Adrenal gland (tissue), 12 donors: ENCODE measurements around the gene MYMX. TPM values are rescaled to one million over a fixed set of nuclear protein-coding genes. Genes with fewer than 3 reads are reported as not detected.

Experiments used
- DNase-seq, 7 donors: peaks; one replicate each; pipeline ENCODE4 v3.0.0-alpha.2; 2019 to 2020
- H3K27ac ChIP-seq, 5 donors: fragments of 200-600 bp; sonication (generic) in 4 of 5; 1 replicate in 3 of 5; 2 replicates in 2 of 5; pipeline versions ENCODE4 v1.5.1 to v1.8.0; 2016 to 2020; ENCODE audit warnings: mild to moderate bottlenecking in 1 of 5
- H3K27me3 ChIP-seq: fragments of 200-600 bp; 2 replicates; pipeline ENCODE4 v1.8.0; 2021
- H3K36me3 ChIP-seq, 2 donors: fragments of 200-600 bp; replicated peaks in 1 of 2; 1 replicate in 1 of 2; 2 replicates in 1 of 2; pipeline versions ENCODE4 v1.5.1 to v1.8.0; 2018 to 2022
- H3K4me1 ChIP-seq, 2 donors: fragments of 200-600 bp; replicated peaks in 1 of 2; 1 replicate in 1 of 2; 2 replicates in 1 of 2; pipeline versions ENCODE4 v1.5.1 to v1.8.0; 2018 to 2021
- H3K4me3 ChIP-seq, 4 donors: fragments of 200-600 bp; sonication (generic) in 3 of 4; one replicate each; pipeline ENCODE4 v1.5.1; 2016 to 2018
- H3K9me3 ChIP-seq, 3 donors: fragments of 200-600 bp; sonication (generic) in 1 of 3; replicated peaks in 1 of 3; 1 replicate in 2 of 3; 2 replicates in 1 of 3; pipeline versions ENCODE4 v1.5.1 to v1.8.0; 2016 to 2021
- POLR2A ChIP-seq, 2 donors: fragments of 450-650 bp; IDR thresholded peaks; one replicate each; pipeline ENCODE4 v1.6.1; 2017; ENCODE audit warnings: antibody characterized with exemption in 2 of 2, mild to moderate bottlenecking in 2 of 2, moderate library complexity in 1 of 2
- WGBS, 4 donors: extraction: QIAGEN DNeasy Blood & Tissue Kit in 2 of 4; methylation state at CpG; one replicate each; pipeline versions ENCODE4 v1.1.5 to v1.1.7; 2013 to 2017; 5-methylcytosine and 5-hydroxymethylcytosine counted together
- intact Hi-C, 2 donors: fragments of 100-400 bp; cut with DNase I; formaldehyde crosslinking; loops; one replicate each; pipeline versions ENCODE4 v1.14.1 to v1.15.0; 2022 to 2023
- polyA plus RNA-seq, 3 donors: library from polyadenylated mRNA; stranded (reverse); fragments of 200-250 nt in 2 of 3; fragments of 350-450 nt in 1 of 3; fragmentation: Illumina TruSeq in 1 of 3; extraction: RNeasy Lipid Tissue Mini Kit (QIAGEN cat#74804) in 1 of 3; gene quantifications; one replicate each; pipeline ENCODE4 v1.2.3, GENCODE V29; 2013 to 2014
- total RNA-seq, 9 donors: library from RNA; depleted of rRNA in 4 of 9; stranded (reverse); fragments of >200 nt in 4 of 9; fragments of 120-200 nt in 1 of 9; fragmentation: NEBNext Ultra II Directional in 1 of 9; extraction: Animal tissue kit (Norgen Biotek cat#: 25700) in 1 of 9; gene quantifications; one replicate each; pipeline versions ENCODE4 v1.1.0 to v1.2.4, GENCODE V29; 2013 to 2023
- TF ChIP-seq, protein P1 (sequence below), 6 experiments: fragments of 450-650 bp in 4 of 6; fragments of 200-600 bp in 2 of 6; sonication (generic) in 1 of 6; IDR thresholded peaks; 1 replicate in 5 of 6; 2 replicates in 1 of 6; pipeline versions ENCODE4 v1.5.1 to v1.8.0; 2016 to 2021; ENCODE audit warnings: antibody characterized with exemption in 6 of 6, mild to moderate bottlenecking in 2 of 6, moderate library complexity in 1 of 6
- donor health status: healthy with polysubstance abuse.
- donor health status: Bipolar disorder and iron deficiency.
- donor health status: DM: yes; HTN: yes; CAD: no.
- donor health status: DM: no; HTN: no; CAD: no.
- donor health status: DM: no; HTN: no; CAD: no.
- donor health status: DM: yes; HTN: yes; CAD: no.

The MYMX gene
- total and polyA plus RNA-seq, 12 donors, result 0.39 to 0.94 TPM; not detected in 10

- Histone ChIP-seq H3K9me3 (no peaks in the 10 kb centered on the region), H3K4me1 (peaks cover 72 to 93% of the 10 kb centered on the region in 2 donors), H3K27me3 (no peaks in the 10 kb centered on the region), H3K27ac (peak within 1 kb of the TSS in 3 of 5 donors; percentile 89 to 91 (median 90)), H3K4me3 (peak within 1 kb of the TSS in 2 of 4 donors; percentile 50 to 76), H3K36me3 (no peaks in the 10 kb centered on the region)
- intact Hi-C loops, result no loop called here
- TF ChIP-seq, protein P1, sequence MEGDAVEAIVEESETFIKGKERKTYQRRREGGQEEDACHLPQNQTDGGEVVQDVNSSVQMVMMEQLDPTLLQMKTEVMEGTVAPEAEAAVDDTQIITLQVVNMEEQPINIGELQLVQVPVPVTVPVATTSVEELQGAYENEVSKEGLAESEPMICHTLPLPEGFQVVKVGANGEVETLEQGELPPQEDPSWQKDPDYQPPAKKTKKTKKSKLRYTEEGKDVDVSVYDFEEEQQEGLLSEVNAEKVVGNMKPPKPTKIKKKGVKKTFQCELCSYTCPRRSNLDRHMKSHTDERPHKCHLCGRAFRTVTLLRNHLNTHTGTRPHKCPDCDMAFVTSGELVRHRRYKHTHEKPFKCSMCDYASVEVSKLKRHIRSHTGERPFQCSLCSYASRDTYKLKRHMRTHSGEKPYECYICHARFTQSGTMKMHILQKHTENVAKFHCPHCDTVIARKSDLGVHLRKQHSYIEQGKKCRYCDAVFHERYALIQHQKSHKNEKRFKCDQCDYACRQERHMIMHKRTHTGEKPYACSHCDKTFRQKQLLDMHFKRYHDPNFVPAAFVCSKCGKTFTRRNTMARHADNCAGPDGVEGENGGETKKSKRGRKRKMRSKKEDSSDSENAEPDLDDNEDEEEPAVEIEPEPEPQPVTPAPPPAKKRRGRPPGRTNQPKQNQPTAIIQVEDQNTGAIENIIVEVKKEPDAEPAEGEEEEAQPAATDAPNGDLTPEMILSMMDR (IDR thresholded peaks at IDR 0.05), result peak in 1 of 6 experiments; percentile 27
- TF ChIP-seq POLR2A (IDR thresholded peaks at IDR 0.05), result peak; percentile 51 to 62
- WGBS, 4 donors, result 0 to 1% (median 1%) methylated on average over 28 to 73 of the region's 73 CpGs; no CpG with 5 or more reads in 1 of the 4 donors
- peak; percentile 67 to 86 (median 82) for DNase-seq
These were observed 6.7 kb downstream of the MYMX start, which contains the start of gene SLC29A1 for GRCh38 chr6:44223319-44224028. Gene SLC29A1, plus strand, starts transcription at chr6:44223595. Its CDS starts 3,719 bp downstream, at chr6:44227314.

GRCh38 chr6:44224029-44224964 is 7.6 kb downstream of the MYMX start:
- H3K4me3 ChIP-seq, result peak overlapping the region in 2 of 4 donors; percentile 50 to 76
- peaks cover 80 to 94% of the 10 kb centered on the region in 2 donors for H3K4me1 ChIP-seq
- peaks cover 0 to 1% of the 10 kb centered on the region in 2 donors for H3K36me3 ChIP-seq
- peak in 3 of 7 donors; percentile 40 to 58 (median 48) for DNase-seq
- TF ChIP-seq, protein P1 (IDR thresholded peaks at IDR 0.05), result no peak
- no peak for TF ChIP-seq POLR2A (IDR thresholded peaks at IDR 0.05)
- H3K27ac ChIP-seq, result peak overlapping the region in 3 of 5 donors; percentile 76 to 91 (median 90)
- WGBS, 4 donors, result 13 to 19% (median 14%) methylated on average over 11 to 18 of the region's 18 CpGs
- H3K9me3 ChIP-seq, result no peaks in the 10 kb centered on the region
- no peaks in the 10 kb centered on the region for H3K27me3 ChIP-seq
- intact Hi-C loops, result no loop called here

- intact Hi-C loops, result no loop called here
- peaks cover 85 to 95% of the 10 kb centered on the region in 2 donors for H3K4me1 ChIP-seq
- no peaks in the 10 kb centered on the region for H3K27me3 ChIP-seq
- 80 to 89% (median 89%) methylated on average over 4 of the region's 4 CpGs for WGBS, 4 donors
- H3K27ac ChIP-seq, result peak overlapping the region in 1 of 5 donors; percentile 90
- H3K4me3 ChIP-seq, result no peak overlapping the region
- DNase-seq, result no peak
- TF ChIP-seq, protein P1 (IDR thresholded peaks at IDR 0.05), result no peak
- no peak for TF ChIP-seq POLR2A (IDR thresholded peaks at IDR 0.05)
- H3K9me3 ChIP-seq, result no peaks in the 10 kb centered on the region
- H3K36me3 ChIP-seq, result peaks cover 0 to 7% of the 10 kb centered on the region in 2 donors
These were observed 8.2 kb downstream of the MYMX start for GRCh38 chr6:44224965-44225305.
